H1 (cell line): Measurements from ENCODE around the gene EFEMP2. TPM values are rescaled to one million over a fixed set of nuclear protein-coding genes. Genes with fewer than 3 reads are reported as not detected.

ENCODE experiments used
- CTCF ChIA-PET: fragments of 300-600 bp; sonication (Branson Sonifier 250); formaldehyde crosslinking; loops from one replicate; lab custom pipeline; 2021; ENCODE audit not compliant: partially characterized antibody; lab: Charles Lee
- POLR2A ChIA-PET: fragments of 300-600 bp; sonication (Branson Sonifier 250); formaldehyde crosslinking; loops from one replicate; lab custom pipeline; 2021; ENCODE audit warnings: inconsistent platforms; ENCODE audit not compliant: partially characterized antibody; lab: Charles Lee
- DNase-seq, 2 experiments: peaks; one replicate each; pipeline versions ENCODE4 v3.0.0 to v3.0.0-alpha.2; 2010 to 2022; ENCODE audit warnings: low spot score in 2 of 2, low read depth in 1 of 2, mixed read lengths in 1 of 2
- FAIRE-seq: peaks from 2 replicates; lab custom pipeline; 2011; peaks lifted over from hg19 to GRCh38; lab: Jason Lieb, UNC
- H2AFZ ChIP-seq: 2 replicates; pipeline ENCODE4 v1.8.1; 2012; ENCODE audit warnings: low read length, inconsistent platforms
- H2AK5ac ChIP-seq: 2 replicates; pipeline ENCODE4 v1.6.1; 2013; ENCODE audit warnings: low read depth, low read length
- H2BK120ac ChIP-seq: replicated peaks from 2 replicates; pipeline ENCODE3; 2013; ENCODE audit warnings: low read depth, low read length, inconsistent platforms
- H2BK12ac ChIP-seq: 2 replicates; pipeline ENCODE4 v1.6.1; 2013; ENCODE audit warnings: low read depth, low read length
- H2BK15ac ChIP-seq: 2 replicates; pipeline ENCODE4 v1.6.1; 2013; ENCODE audit warnings: low read length
- H2BK20ac ChIP-seq: 2 replicates; pipeline ENCODE4 v1.6.1; 2013; ENCODE audit warnings: low read length
- H2BK5ac ChIP-seq: 2 replicates; pipeline ENCODE4 v1.6.1; 2013; ENCODE audit warnings: low read depth, low read length
- H3K14ac ChIP-seq: 2 replicates; pipeline ENCODE4 v1.6.1; 2013; ENCODE audit warnings: inconsistent platforms; ENCODE audit not compliant: insufficient read length
- H3K18ac ChIP-seq: 2 replicates; pipeline ENCODE4 v1.6.1; 2013; ENCODE audit warnings: low read length; ENCODE audit errors: extremely low read depth
- H3K23ac ChIP-seq: 2 replicates; pipeline ENCODE4 v1.6.1; 2013; ENCODE audit warnings: inconsistent platforms; ENCODE audit not compliant: insufficient read length
- H3K23me2 ChIP-seq: 2 replicates; pipeline ENCODE4 v1.6.1; 2013; ENCODE audit warnings: low read depth, low read length
- H3K27ac ChIP-seq: 2 replicates; pipeline ENCODE4 v1.6.1; 2011; ENCODE audit warnings: low read depth, low read length, inconsistent platforms
- H3K27me3 ChIP-seq, 4 experiments: replicated peaks in 1 of 4; 1 replicate in 1 of 4; 2 replicates in 3 of 4; pipeline versions ENCODE4 v1.6.1 to v1.8.1; 2011 to 2013; ENCODE audit warnings: low read length in 3 of 4, mild to moderate bottlenecking in 3 of 4, inconsistent platforms in 2 of 4, mixed read lengths in 2 of 4, moderate library complexity in 1 of 4; ENCODE audit not compliant: control insufficient read depth in 3 of 4, insufficient read depth in 3 of 4; ENCODE audit errors: extremely low read depth in 1 of 4
- H3K36me3 ChIP-seq, 4 experiments: 2 replicates each; pipeline versions ENCODE4 v1.6.1 to v1.8.1; 2011 to 2013; ENCODE audit warnings: mild to moderate bottlenecking in 4 of 4, low read length in 3 of 4, moderate library complexity in 2 of 4, control low read depth in 1 of 4, inconsistent platforms in 1 of 4; ENCODE audit not compliant: insufficient read depth in 4 of 4, control insufficient read depth in 2 of 4
- H3K4ac ChIP-seq: replicated peaks from 2 replicates; pipeline ENCODE3; 2013; ENCODE audit warnings: low read length, low read depth, mixed read lengths, inconsistent platforms; ENCODE audit not compliant: insufficient read length
- H3K4me1 ChIP-seq, 4 experiments: replicated peaks in 1 of 4; 1 replicate in 1 of 4; 2 replicates in 3 of 4; pipeline versions ENCODE4 v1.6.1 to v1.8.1; 2011 to 2013; ENCODE audit warnings: low read length in 3 of 4, inconsistent platforms in 2 of 4, mixed read lengths in 1 of 4; ENCODE audit not compliant: insufficient read depth in 4 of 4, control insufficient read depth in 3 of 4
- H3K4me2 ChIP-seq, 2 experiments: 2 replicates each; pipeline versions ENCODE4 v1.6.1 to v1.8.1; 2011 to 2013; ENCODE audit warnings: low read depth in 2 of 2, low read length in 2 of 2, control low read depth in 1 of 2, inconsistent platforms in 1 of 2, mild to moderate bottlenecking in 1 of 2; ENCODE audit not compliant: insufficient read depth in 1 of 2
- H3K4me3 ChIP-seq, 4 experiments: fragments of 200-600, 300-600 bp in 1 of 4; sonication (generic), shearing (Covaris generic), sonication (Bioruptor Twin) in 1 of 4; 2 replicates each; pipeline versions ENCODE4 v1.5.1 to v1.8.1; 2011 to 2016; ENCODE audit warnings: low read length in 4 of 4, low read depth in 3 of 4, control low read depth in 2 of 4, inconsistent platforms in 2 of 4, mild to moderate bottlenecking in 2 of 4, mixed read lengths in 1 of 4, moderate library complexity in 1 of 4; ENCODE audit not compliant: insufficient read depth in 2 of 4; ENCODE audit errors: extremely low read depth in 1 of 4
- H3K56ac ChIP-seq: replicated peaks from 2 replicates; pipeline ENCODE3; 2013; ENCODE audit warnings: low read depth, mild to moderate bottlenecking, mixed read lengths, low read length, inconsistent platforms; ENCODE audit not compliant: insufficient read length
- H3K79me1 ChIP-seq: 2 replicates; pipeline ENCODE4 v1.6.1; 2013; ENCODE audit warnings: low read depth, low read length, control low read depth
- H3K79me2 ChIP-seq, 2 experiments: 2 replicates each; pipeline versions ENCODE4 v1.6.1 to v1.8.1; 2012 to 2013; ENCODE audit warnings: low read length in 2 of 2, mild to moderate bottlenecking in 2 of 2, inconsistent platforms in 1 of 2; ENCODE audit not compliant: insufficient read depth in 2 of 2, control insufficient read depth in 1 of 2
- H3K9ac ChIP-seq, 4 experiments: replicated peaks in 1 of 4; 1 replicate in 1 of 4; 2 replicates in 3 of 4; pipeline versions ENCODE4 v1.6.1 to v1.8.1; 2011 to 2013; ENCODE audit warnings: low read depth in 3 of 4, low read length in 3 of 4, control low read depth in 2 of 4, mild to moderate bottlenecking in 2 of 4, moderate library complexity in 2 of 4, inconsistent platforms in 1 of 4; ENCODE audit errors: extremely low read depth in 1 of 4
- H3K9me3 ChIP-seq, 2 experiments: 2 replicates each; pipeline versions ENCODE4 v1.6.1 to v1.8.1; 2012 to 2013; ENCODE audit warnings: mild to moderate bottlenecking in 2 of 2, moderate library complexity in 2 of 2, control low read depth in 1 of 2, inconsistent platforms in 1 of 2, low read depth in 1 of 2, low read length in 1 of 2, mixed read lengths in 1 of 2; ENCODE audit not compliant: insufficient read depth in 2 of 2
- H4K20me1 ChIP-seq, 2 experiments: replicated peaks in 1 of 2; 2 replicates each; pipeline versions ENCODE3 to v1.8.1; 2011 to 2013; ENCODE audit warnings: inconsistent platforms in 2 of 2, low read length in 2 of 2, mild to moderate bottlenecking in 1 of 2; ENCODE audit not compliant: insufficient read depth in 2 of 2, control insufficient read depth in 1 of 2
- H4K5ac ChIP-seq: 2 replicates; pipeline ENCODE4 v1.6.1; 2013; ENCODE audit warnings: low read length, low read depth, mixed read lengths, inconsistent platforms; ENCODE audit not compliant: insufficient read length
- H4K8ac ChIP-seq: 2 replicates; pipeline ENCODE4 v1.8.0; 2013; ENCODE audit warnings: mild to moderate bottlenecking, moderate library complexity, low read length, inconsistent platforms; ENCODE audit not compliant: insufficient read depth; ENCODE audit errors: extremely low read depth
- H4K91ac ChIP-seq: replicated peaks from 2 replicates; pipeline ENCODE3; 2013; ENCODE audit warnings: low read length, mixed read lengths, inconsistent platforms; ENCODE audit not compliant: insufficient read length
- BACH1 ChIP-seq: IDR thresholded peaks from 2 replicates; pipeline ENCODE4 v1.6.1; 2012; ENCODE audit warnings: low read length, improper control_type of control experiment
- GTF2F1 ChIP-seq: IDR thresholded peaks from 2 replicates; pipeline ENCODE4 v1.6.1; 2012; ENCODE audit warnings: low read depth, low read length, improper control_type of control experiment, borderline replicate concordance
- KDM4A ChIP-seq: IDR thresholded peaks from one replicate; pipeline ENCODE4 v1.7.1; 2012; ENCODE audit warnings: low read depth, mild to moderate bottlenecking, moderate library complexity, low read length, inconsistent platforms; ENCODE audit not compliant: severe bottlenecking
- PHF8 ChIP-seq: fragments of 200-600 bp; sonication (generic); conservative IDR thresholded peaks from 2 replicates; pipeline ENCODE4 v1.7.1; 2012; ENCODE audit warnings: low read depth, mild to moderate bottlenecking, inconsistent platforms, low read length, moderate library complexity
- RAD21 ChIP-seq, 2 experiments: IDR thresholded peaks in 1 of 2; conservative IDR thresholded peaks in 1 of 2; 2 replicates each; pipeline ENCODE4 v1.6.1; 2011; ENCODE audit warnings: low read depth in 2 of 2, low read length in 2 of 2, improper control_type of control experiment in 1 of 2, inconsistent platforms in 1 of 2, mild to moderate bottlenecking in 1 of 2, moderate library complexity in 1 of 2
- SP1 ChIP-seq: IDR thresholded peaks from 2 replicates; pipeline ENCODE4 v1.6.1; 2011; ENCODE audit warnings: low read depth, low read length
- WGBS, 2 experiments: shearing (Covaris generic) in 1 of 2; methylation state at CpG; one replicate each; pipeline versions ENCODE4 v1.1.6 to v1.1.7; 2013 to 2015; ENCODE audit warnings: low lambda C conversion rate in 2 of 2, mixed read lengths in 2 of 2, inconsistent platforms in 1 of 2, low coverage in 1 of 2, missing lambda C conversion rate in 1 of 2; ENCODE audit not compliant: insufficient replicate concordance in 2 of 2, insufficient coverage in 1 of 2, insufficient read length in 1 of 2; ENCODE audit errors: extremely low coverage in 1 of 2, missing lambda C conversion rate in 1 of 2; 5-methylcytosine and 5-hydroxymethylcytosine counted together
- polyA plus RNA-seq, 7 experiments: library from polyadenylated mRNA; depleted of rRNA in 3 of 7; stranded (reverse) in 5 of 7; unstranded in 2 of 7; fragments of >200 nt in 5 of 7; fragments of 200-250 nt in 2 of 7; gene quantifications; 1 replicate in 5 of 7; 2 replicates in 1 of 7; 4 replicates in 1 of 7; pipeline versions ENCODE4 v1.2.1 to v1.2.3, GENCODE V29; 2011 to 2013; ENCODE audit warnings: missing spikeins in 2 of 7, mixed read lengths in 2 of 7
- total RNA-seq: library from RNA; stranded (reverse); fragmentation: NEBNext Ultra II Directional; extraction: Animal tissue kit (Norgen Biotek cat#: 25700); gene quantifications from 2 replicates; pipeline ENCODE4 v1.2.1, GENCODE V29; 2021
- TF ChIP-seq, protein P1 (sequence below), 3 experiments: IDR thresholded peaks; 1 replicate in 2 of 3; 2 replicates in 1 of 3; pipeline versions ENCODE4 v1.5.1 to v1.6.1; 2011; ENCODE audit warnings: low read length in 3 of 3, mild to moderate bottlenecking in 3 of 3, inconsistent platforms in 2 of 3, low read depth in 1 of 3, moderate library complexity in 1 of 3; ENCODE audit not compliant: insufficient read depth in 1 of 3; ENCODE audit errors: control extremely low read depth in 1 of 3

Gene EFEMP2
- total and polyA plus RNA-seq, 2 of the 8 experiments (the other 6 are each of a cell fraction or from before 2014, with no cell fraction given), result 8.8 to 17.2 TPM

DNA sequence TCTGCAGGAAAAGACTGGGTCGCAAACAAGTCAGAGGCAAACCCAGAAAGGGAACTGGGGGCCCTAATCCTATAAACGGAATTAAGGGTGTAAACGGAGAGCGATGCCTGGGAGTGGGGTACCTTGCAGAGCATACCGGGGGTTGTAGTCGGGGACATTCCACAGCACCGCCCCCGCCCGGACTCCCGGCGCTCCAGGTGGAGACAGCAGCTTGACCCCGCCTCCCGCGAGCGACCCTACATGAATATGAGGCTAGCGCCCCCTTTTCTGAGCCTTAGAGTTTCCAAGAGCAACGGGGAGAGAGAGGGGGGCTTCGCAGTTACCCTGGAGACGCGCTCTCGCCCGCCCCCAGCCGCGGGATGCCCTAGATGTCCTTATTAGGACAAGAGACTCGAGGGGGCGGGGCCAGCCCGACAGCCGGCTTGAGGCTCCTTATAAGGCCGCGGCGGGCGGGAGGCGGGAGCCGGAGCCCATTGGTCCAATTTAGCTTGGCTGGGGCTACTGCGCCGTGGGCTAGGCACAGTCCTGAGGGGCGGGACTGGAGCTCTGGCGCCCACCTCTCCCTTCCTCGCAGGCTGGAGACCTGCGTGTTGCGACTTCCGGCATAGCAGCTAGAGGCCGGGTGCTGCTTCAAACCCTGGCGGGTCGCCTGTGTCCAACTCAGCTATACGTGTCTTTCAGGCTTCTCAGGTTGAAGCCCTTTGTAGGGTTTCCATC is 13.3 kb downstream of the EFEMP2 start:
- Histone ChIP-seq H3K14ac (peak overlapping the region; percentile 51), H2AK5ac (peak overlapping the region; percentile 84), H2BK12ac (peak overlapping the region; percentile 99; the same call in 1 of the 2 replicates), H4K20me1 (peaks cover 19 to 21% of the 10 kb centered on the region in 2 experiments), H3K27me3 (no peaks in the 10 kb centered on the region), H3K23me2 (peaks cover 19% of the 10 kb centered on the region), H3K4me3 (peak overlapping the region; percentile 75 to 95 (median 86)), H2BK20ac (no peak overlapping the region), H4K5ac (peak overlapping the region; percentile 52), H3K4me1 (peaks cover 0 to 15% (median 6%) of the 10 kb centered on the region in 4 experiments; a peak in 5 of 7 replicates), H2BK15ac (peak overlapping the region; percentile 98; the same call in 1 of the 2 replicates), H3K9ac (peak overlapping the region; percentile 46 to 97 (median 94)), H3K4ac (peak overlapping the region; percentile 91), H3K27ac (peak overlapping the region; percentile 96), H3K79me2 (peaks cover 15 to 36% of the 10 kb centered on the region in 2 experiments), H3K56ac (peak overlapping the region; percentile 62), H2BK120ac (no peak overlapping the region), H4K8ac (peak overlapping the region; percentile 97; the same call in 1 of the 2 replicates), H2AFZ (no peak overlapping the region), H3K23ac (no peak overlapping the region), H3K9me3 (no peaks in the 10 kb centered on the region), H3K36me3 (peaks cover 21 to 28% (median 25%) of the 10 kb centered on the region in 4 experiments), H4K91ac (peak overlapping the region; percentile 96), H3K18ac (peak overlapping the region; percentile 99), H3K79me1 (peaks cover 16% of the 10 kb centered on the region), H2BK5ac (peak overlapping the region; percentile 98), H3K4me2 (peak overlapping the region; percentile 95 to 97)
- WGBS, 2 experiments, result 2% methylated on average over 37 of the region's 46 CpGs; no CpG with 5 or more reads in 1 of the 2 experiments
- DNase-seq (peak; percentile 99), FAIRE-seq (no peak)
- POLR2A ChIA-PET, result interaction anchor here (0.6 to 39.7 kb wide), 46 partner anchors 3 to 279 kb away, joined by 3 to 1071 read pairs (median 4); partner anchors contain the start of genes AP5B1, BANF1, C11orf68 and CCDC85B
- CTCF ChIA-PET, result interaction anchor here (0.5 to 9.9 kb wide), 39 partner anchors 10 to 443 kb away, joined by 3 to 191 read pairs (median 4); partner anchors contain the start of genes BANF1, CCDC85B, CTSW and FIBP
- TF ChIP-seq KDM4A, result peak; percentile 16
- no peak; the same call in 1 of the 2 replicates for TF ChIP-seq GTF2F1
- TF ChIP-seq PHF8, result peak; percentile 66; the same call in 1 of the 2 replicates
- TF ChIP-seq RAD21 (IDR thresholded peaks at IDR 0.05 in 1 of 2, conservative IDR thresholded peaks at IDR 0.05 in 1 of 2; ENCODE audit: low read depth in 2 of 2, low read length in 2 of 2), result peak in 1 of 2 experiments; percentile 6; a peak in 1 of 4 replicates
- peak; percentile 76; the same call in 1 of the 2 replicates for TF ChIP-seq BACH1
- TF ChIP-seq, protein P1, sequence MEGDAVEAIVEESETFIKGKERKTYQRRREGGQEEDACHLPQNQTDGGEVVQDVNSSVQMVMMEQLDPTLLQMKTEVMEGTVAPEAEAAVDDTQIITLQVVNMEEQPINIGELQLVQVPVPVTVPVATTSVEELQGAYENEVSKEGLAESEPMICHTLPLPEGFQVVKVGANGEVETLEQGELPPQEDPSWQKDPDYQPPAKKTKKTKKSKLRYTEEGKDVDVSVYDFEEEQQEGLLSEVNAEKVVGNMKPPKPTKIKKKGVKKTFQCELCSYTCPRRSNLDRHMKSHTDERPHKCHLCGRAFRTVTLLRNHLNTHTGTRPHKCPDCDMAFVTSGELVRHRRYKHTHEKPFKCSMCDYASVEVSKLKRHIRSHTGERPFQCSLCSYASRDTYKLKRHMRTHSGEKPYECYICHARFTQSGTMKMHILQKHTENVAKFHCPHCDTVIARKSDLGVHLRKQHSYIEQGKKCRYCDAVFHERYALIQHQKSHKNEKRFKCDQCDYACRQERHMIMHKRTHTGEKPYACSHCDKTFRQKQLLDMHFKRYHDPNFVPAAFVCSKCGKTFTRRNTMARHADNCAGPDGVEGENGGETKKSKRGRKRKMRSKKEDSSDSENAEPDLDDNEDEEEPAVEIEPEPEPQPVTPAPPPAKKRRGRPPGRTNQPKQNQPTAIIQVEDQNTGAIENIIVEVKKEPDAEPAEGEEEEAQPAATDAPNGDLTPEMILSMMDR (IDR thresholded peaks at IDR 0.05; ENCODE audit: control extremely low read depth in 1 of 3, insufficient read depth in 1 of 3, low read depth in 1 of 3, low read length in 3 of 3), result peak in 2 of 3 experiments; percentile 28 to 48; a peak in 3 of 4 replicates
- peak; percentile 76 for TF ChIP-seq SP1
